Epithelial cell of prostate (primary cell): ENCODE results near the gene PHF23.

Experiments
- DNase-seq: peaks from one replicate; pipeline ENCODE4 v3.0.0-alpha.2; 2011; ENCODE audit warnings: low read depth, low spot score
- H3K27ac ChIP-seq: fragments of 450-650 bp; 2 replicates; pipeline ENCODE4 v1.5.1; 2017; ENCODE audit warnings: mild to moderate bottlenecking

Gene PHF23

GRCh38 chr17:7239091-7240027 is at the start of gene PHF23:
Gene PHF23 (minus strand): TSS chr17:7239457. CDS start chr17:7239279, 178 bp downstream.
- H3K27ac ChIP-seq = peak within 1 kb of the TSS; percentile 98
- DNase-seq = peak; percentile 97

GRCh38 chr17:7285679-7286078 is 46.4 kb upstream of the PHF23 start:
- H3K27ac ChIP-seq = no peak overlapping the region
- no peak for DNase-seq

DNA sequence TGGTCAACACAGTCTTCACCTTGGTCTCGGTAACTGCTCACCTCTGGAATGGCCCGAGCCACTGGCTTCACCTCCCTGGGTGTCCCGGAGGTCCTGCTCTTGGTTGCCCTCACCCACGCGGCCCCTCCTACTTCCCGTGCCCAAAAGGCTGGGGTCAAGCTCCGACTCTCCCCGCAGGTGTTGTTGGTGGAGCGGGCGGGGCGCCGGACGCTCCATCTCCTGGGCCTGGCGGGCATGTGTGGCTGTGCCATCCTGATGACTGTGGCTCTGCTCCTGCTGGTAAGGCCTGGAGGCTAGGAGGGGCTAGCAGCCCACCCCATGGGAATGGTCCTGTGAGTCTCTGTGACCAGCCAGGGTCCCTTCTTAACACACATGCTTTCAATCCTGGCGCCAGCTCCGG is 45.7 kb upstream of the PHF23 start:
- DNase-seq = no peak
- no peak overlapping the region for H3K27ac ChIP-seq

GRCh38 chr17:7283471-7284216 is 44.4 kb upstream of the PHF23 start:
- H3K27ac ChIP-seq = no peak overlapping the region
- DNase-seq = no peak

DNA sequence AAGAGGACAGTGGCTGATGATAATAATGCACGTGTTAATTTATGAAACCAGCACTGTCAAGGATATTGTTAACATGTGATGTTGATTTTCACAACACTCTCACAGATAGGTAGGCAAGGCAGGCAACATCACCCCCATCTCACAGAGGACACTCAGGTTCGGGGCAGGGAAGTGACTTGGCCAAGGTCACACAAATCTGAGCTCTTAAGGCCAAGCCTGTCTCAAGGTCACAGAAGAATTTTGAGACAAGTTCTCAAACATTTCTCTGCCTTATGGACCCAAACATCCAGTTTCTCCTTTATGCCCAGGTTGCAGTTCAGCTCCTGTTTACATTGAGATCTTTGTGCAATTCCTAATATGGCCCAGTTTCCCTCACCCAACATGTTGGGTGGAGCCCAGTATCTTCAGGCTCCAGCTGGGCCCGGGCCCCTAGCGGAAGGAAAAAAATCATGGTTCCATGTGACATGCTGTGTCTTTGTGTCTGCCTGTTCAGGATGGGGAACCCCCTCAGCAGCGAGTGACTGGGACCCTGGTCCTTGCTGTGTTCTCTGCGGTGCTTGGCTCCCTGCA is 43.6 kb upstream of the PHF23 start:
- DNase-seq = no peak
- H3K27ac ChIP-seq = no peak overlapping the region

- H3K27ac ChIP-seq = no peak overlapping the region
- no peak for DNase-seq
These were observed 42.9 kb upstream of the PHF23 start for GRCh38 chr17:7281953-7282751.

GRCh38 chr17:7281074-7281952 is 42.1 kb upstream of the PHF23 start, which contains the start of gene SLC2A4:
Gene SLC2A4 (plus strand): TSS chr17:7281718. CDS start chr17:7281935, 217 bp downstream.
- peak; percentile 55 for DNase-seq
- H3K27ac ChIP-seq = peak within 1 kb of the TSS; percentile 66

DNA sequence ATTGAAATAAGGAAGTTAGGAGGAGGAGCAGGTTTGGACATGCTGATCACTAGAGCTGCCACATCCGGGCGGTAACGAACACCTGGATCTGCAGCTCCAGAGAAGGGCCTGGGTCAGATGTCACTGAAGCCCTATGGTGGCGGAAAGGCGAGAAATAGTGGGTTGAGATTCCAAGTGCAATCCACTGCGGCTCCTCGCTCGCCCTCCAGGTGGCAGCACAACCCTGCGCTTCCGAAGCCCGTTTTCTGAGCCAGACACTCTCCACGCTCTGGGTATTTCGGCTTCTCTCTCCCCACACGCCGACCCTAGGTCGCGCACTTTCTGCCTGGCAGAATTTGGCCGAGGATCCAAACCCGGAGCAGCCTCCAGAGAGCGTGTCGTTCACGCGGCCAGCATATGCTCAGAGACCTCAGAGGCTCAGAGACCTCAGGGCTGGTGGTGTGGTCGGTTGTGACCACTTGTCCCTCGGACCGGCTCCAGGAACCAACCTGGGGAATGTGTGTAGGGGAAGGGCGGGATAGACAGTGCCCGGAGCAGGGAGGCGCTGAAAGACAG is 41.3 kb upstream of the PHF23 start:
- DNase-seq = no peak
- peak overlapping the region; percentile 66 for H3K27ac ChIP-seq

DNA sequence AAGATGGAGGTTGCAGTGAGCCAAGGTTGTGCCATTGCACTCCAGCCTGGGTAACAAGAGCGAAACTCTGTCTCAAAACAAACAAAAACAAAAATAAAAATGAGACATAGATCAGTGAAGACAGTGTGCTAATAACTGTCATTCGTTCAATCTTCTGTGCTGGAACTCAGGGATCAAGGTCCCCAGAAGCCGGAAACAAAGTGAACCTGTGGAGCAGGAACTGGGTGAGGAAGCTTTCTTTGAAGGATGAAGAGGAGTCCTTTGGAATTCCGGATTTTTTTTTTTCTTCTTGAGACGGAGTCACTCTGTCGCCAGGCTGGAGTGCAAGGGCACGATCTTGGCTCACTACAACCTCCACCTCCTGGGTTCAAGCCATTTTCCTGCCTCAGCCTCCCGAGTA is 40.2 kb upstream of the PHF23 start:
- DNase-seq = no peak
- H3K27ac ChIP-seq = peak overlapping the region; percentile 66

GRCh38 chr17:7266784-7267183 is 27.5 kb upstream of the PHF23 start:
- DNase-seq = no peak
- peak overlapping the region; percentile 99 for H3K27ac ChIP-seq

DNA sequence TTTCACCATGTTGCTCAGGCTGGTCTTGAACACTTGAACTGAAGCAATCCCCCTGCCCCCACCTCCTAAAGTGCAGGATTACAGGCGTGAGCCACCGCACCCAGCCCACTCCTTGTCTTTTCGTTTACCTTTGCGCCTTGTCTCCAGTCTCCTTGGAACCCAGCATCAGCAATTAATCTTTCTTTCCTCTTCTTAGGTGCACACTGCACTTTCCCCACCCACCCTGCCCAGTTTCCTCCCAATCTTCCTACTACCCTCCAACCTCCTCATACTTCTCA is 24.5 kb upstream of the PHF23 start:
- H3K27ac ChIP-seq = peak overlapping the region; percentile 99
- no peak for DNase-seq

DNA sequence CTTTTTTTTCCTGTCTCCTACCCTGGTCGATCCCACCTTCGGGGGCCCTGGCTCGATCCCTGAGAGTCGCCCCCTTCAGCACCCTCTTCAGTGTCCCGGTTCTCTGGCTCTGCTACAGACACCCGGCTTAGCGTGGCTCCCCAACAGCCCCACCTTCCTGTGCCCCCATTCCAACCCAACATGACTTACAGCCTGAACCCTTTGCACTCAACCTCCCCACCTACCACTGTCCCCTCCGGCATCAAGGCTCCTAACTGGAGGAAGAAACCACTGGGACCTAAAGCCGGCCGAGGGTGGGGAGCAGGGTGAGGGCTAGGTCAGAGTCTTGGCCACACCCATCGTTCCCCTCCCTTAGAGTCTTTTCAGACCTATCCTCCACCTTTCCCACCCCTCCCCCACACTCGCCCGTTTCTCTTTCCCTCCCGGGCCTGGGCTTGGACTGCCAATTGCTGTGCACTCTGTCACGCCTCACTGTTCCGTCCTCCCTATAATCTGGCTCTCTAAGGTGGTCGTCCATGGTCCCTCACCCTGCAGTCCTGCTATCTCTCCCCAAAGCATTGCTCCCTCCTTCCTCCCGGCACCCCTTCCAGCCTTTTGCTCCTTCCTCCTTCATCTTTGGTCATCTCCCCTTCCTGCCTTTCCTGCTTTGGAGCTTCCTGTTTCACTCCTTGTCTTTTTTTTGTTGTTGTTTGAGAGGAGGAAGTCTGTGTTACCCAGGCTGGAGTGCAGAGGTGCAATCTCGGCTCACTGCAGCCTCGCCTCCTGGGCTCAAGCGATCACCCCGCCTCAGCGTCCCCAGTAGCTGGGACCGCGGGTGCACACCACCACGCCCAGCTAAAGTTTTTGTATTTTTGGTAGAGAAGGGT is 23.9 kb upstream of the PHF23 start:
- no peak for DNase-seq
- H3K27ac ChIP-seq = peak overlapping the region; percentile 99

GRCh38 chr17:7262192-7262934 is 23.1 kb upstream of the PHF23 start, which contains the start of gene CLDN7:
Gene CLDN7 (minus strand): TSS chr17:7262478. CDS start chr17:7262043, 435 bp downstream.
- no peak for DNase-seq
- H3K27ac ChIP-seq = peak within 1 kb of the TSS; percentile 99

DNA sequence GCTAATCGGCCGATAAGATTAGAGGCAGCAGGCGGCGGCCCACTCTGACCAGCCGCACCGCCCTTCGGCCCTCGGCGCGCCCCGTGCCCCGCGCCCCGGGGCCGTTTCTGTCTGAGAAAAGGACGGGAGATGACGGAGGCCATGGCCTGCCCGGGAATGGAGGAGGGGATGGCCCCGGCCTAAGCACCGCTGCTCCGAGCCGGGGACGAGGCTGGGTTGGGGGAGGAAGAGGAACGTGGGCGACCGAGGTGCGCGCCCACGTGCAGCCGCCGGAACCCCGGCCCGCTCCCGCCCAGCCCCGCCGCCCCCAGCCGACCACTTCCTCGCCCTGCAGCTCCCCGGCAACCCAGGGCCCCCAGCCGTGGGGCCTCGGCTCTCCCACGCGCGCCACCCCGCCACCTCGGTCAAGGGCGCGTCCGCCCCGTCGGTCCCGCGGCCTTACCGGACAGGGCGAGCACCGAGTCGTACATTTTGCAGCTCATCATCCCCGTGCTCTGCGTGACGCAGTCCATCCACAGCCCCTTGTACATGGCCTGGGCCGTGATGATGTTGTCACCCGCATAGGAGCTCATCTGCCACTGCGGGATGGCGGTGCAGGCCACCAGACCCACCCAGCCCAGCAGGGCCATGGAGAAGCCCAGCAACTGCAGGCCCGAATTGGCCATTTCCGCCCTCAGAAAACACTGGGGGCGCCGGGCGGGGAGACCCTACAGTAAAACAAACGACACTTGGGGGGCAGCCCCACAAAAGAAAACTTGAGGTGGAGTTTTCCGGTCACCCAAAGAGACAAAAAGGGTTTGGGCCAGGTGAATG is 22.3 kb upstream of the PHF23 start:
- H3K27ac ChIP-seq = peak overlapping the region; percentile 99
- no peak for DNase-seq

DNA sequence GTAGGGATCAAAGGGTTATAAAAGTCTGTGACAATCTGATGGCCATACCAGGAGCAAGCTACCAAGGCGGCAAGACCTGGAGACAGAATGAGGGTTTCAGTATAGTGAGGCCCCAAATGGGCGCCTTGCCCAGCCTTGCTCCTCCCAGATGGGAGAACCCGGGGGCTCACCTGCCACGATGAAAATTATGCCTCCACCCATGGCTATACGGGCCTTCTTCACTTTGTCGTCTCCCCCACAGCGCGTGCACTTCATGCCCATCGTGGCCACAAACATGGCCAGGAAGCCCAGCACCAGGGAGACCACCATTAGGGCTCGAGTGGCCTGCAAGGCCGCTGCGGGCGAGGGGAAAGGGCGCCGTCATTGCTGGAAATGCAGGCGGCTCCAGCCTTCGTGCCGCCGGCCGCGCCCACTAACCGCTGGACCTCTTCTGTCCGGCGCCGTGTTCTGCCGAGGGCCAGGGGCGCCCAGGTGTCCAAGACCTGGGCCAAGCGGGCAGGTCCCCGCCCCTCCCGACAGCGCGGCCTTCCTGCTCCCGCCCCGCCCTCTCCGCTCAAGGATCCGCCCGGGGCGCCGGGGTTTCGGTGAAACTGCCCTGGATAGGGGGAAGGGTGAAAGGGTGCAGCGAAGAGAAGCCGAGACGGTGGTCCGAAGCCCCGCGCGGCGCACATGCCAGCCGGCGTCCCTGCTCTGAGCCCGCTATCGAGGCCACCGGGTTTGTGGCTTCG is 21.6 kb upstream of the PHF23 start:
- H3K27ac ChIP-seq = peak overlapping the region; percentile 99
- no peak for DNase-seq

DNA sequence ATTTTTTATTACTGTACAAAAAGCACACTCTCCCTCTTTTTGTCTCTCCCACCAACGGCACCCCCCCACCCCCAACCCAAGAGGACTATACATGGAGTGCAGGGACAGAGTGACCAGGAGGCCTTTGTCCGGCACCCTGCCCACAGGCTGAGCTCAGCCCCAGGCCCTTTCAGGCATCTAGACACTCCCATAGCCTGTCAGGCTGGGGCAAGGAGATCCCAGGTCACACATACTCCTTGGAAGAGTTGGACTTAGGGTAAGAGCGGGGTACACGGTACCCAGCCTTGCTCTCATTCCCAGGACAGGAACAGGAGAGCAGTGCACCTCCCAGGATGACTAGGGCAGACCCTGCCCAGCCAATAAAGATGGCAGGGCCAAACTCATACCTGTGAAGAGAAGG is 20.9 kb upstream of the PHF23 start:
- H3K27ac ChIP-seq = peak overlapping the region; percentile 99
- DNase-seq = no peak
